Activated CD4-positive, alpha-beta T cell treated with anti-CD3 and anti-CD28 coated beads, Interleukin-2, amount 10 ng/mL, durations not matched to agents 7 days and 5 days (primary cell): ENCODE results near the gene MS4A6E. TPM values are rescaled to one million over a fixed set of nuclear protein-coding genes. Genes with fewer than 3 reads are reported as not detected.

Experiments used
- CTCF ChIA-PET: fragments of 350-600 bp; sonication (Branson Sonifier 250); formaldehyde crosslinking; loops from one replicate; lab custom pipeline; 2021; ENCODE audit warnings: antibody characterized with exemption; lab: Charles Lee
- POLR2A ChIA-PET: fragments of 350-600 bp; sonication (Branson Sonifier 250); formaldehyde crosslinking; loops from one replicate; lab custom pipeline; 2021; ENCODE audit warnings: antibody characterized with exemption; lab: Charles Lee
- DNase-seq: peaks from one replicate; pipeline ENCODE4 v3.0.0-alpha.2; 2020
- H3K27ac Mint-ChIP-seq: one replicate; pipeline ENCODE4 v1.8.0; 2021; ENCODE audit warnings: mild to moderate bottlenecking, moderate library complexity, mixed read lengths
- H3K27me3 Mint-ChIP-seq: one replicate; pipeline ENCODE4 v1.8.0; 2021; ENCODE audit warnings: mixed read lengths
- H3K36me3 Mint-ChIP-seq: one replicate; pipeline ENCODE4 v1.8.0; 2021; ENCODE audit warnings: low read depth, mixed read lengths
- H3K4me1 Mint-ChIP-seq: one replicate; pipeline ENCODE4 v1.8.0; 2021; ENCODE audit warnings: mixed read lengths
- H3K4me3 Mint-ChIP-seq: one replicate; pipeline ENCODE4 v1.8.0; 2021; ENCODE audit warnings: mild to moderate bottlenecking, moderate library complexity, mixed read lengths
- H3K9me3 Mint-ChIP-seq: one replicate; pipeline ENCODE4 v1.8.0; 2021; ENCODE audit warnings: mixed read lengths
- total RNA-seq, 2 experiments: library from RNA; stranded (reverse); gene quantifications; one replicate each; pipeline ENCODE4 v1.2.3, GENCODE V29; 2021

The MS4A6E gene
- total RNA-seq, 2 experiments from 2014 or later, result not detected

- peaks cover 10% of the 10 kb centered on the region for H3K4me1 Mint-ChIP-seq
- POLR2A ChIA-PET, result no interaction called here
- no peaks in the 10 kb centered on the region for H3K9me3 Mint-ChIP-seq
- no peak for DNase-seq
- H3K27ac Mint-ChIP-seq, result no peak overlapping the region
- no peak overlapping the region for H3K4me3 Mint-ChIP-seq
- CTCF ChIA-PET, result no interaction called here
- H3K36me3 Mint-ChIP-seq, result no peaks in the 10 kb centered on the region
- no peaks in the 10 kb centered on the region for H3K27me3 Mint-ChIP-seq
These were observed 16.6 kb upstream of the MS4A6E start for GRCh38 chr11:60310407-60310998.

- Mint-ChIP-seq H3K4me1 (no peaks in the 10 kb centered on the region), H3K27ac (no peak overlapping the region), H3K4me3 (no peak overlapping the region), H3K27me3 (no peaks in the 10 kb centered on the region), H3K9me3 (no peaks in the 10 kb centered on the region), H3K36me3 (no peaks in the 10 kb centered on the region)
- ChIA-PET CTCF (interaction anchor here (0.6 kb wide), 1 partner anchor 9 kb away, joined by 3 read pairs; no protein-coding TSS in a partner anchor), POLR2A (no interaction called here)
- DNase-seq, result no peak
These were observed 12.3 kb upstream of the MS4A6E start for GRCh38 chr11:60314635-60315321.

- Mint-ChIP-seq H3K9me3 (peaks cover 4% of the 10 kb centered on the region), H3K27me3 (peaks cover 5% of the 10 kb centered on the region), H3K27ac (no peak overlapping the region), H3K4me3 (no peak overlapping the region), H3K36me3 (no peaks in the 10 kb centered on the region), H3K4me1 (no peaks in the 10 kb centered on the region)
- DNase-seq, result no peak
- ChIA-PET CTCF (no interaction called here), POLR2A (no interaction called here)
These were observed 11.2 kb upstream of the MS4A6E start for GRCh38 chr11:60315871-60316270.

- no peaks in the 10 kb centered on the region for H3K4me1 Mint-ChIP-seq
- DNase-seq, result no peak
- POLR2A ChIA-PET, result no interaction called here
- no peak overlapping the region for H3K4me3 Mint-ChIP-seq
- H3K27ac Mint-ChIP-seq, result no peak overlapping the region
- no peaks in the 10 kb centered on the region for H3K36me3 Mint-ChIP-seq
- peaks cover 4% of the 10 kb centered on the region for H3K9me3 Mint-ChIP-seq
- peaks cover 5% of the 10 kb centered on the region for H3K27me3 Mint-ChIP-seq
- CTCF ChIA-PET, result no interaction called here
These were observed 10.7 kb upstream of the MS4A6E start for GRCh38 chr11:60316317-60316716.

- H3K27ac Mint-ChIP-seq, result no peak overlapping the region
- no peaks in the 10 kb centered on the region for H3K36me3 Mint-ChIP-seq
- no peaks in the 10 kb centered on the region for H3K4me1 Mint-ChIP-seq
- ChIA-PET POLR2A (no interaction called here), CTCF (no interaction called here)
- DNase-seq, result no peak
- peaks cover 7% of the 10 kb centered on the region for H3K9me3 Mint-ChIP-seq
- H3K27me3 Mint-ChIP-seq, result peaks cover 5% of the 10 kb centered on the region
- no peak overlapping the region for H3K4me3 Mint-ChIP-seq
These were observed 8.3 kb upstream of the MS4A6E start for GRCh38 chr11:60318726-60319125.

GRCh38 chr11:60321051-60321450, 6.0 kb upstream of the MS4A6E start:
- DNase-seq, result no peak
- CTCF ChIA-PET, result no interaction called here
- H3K36me3 Mint-ChIP-seq, result no peaks in the 10 kb centered on the region
- no peaks in the 10 kb centered on the region for H3K4me1 Mint-ChIP-seq
- H3K27me3 Mint-ChIP-seq, result peaks cover 7% of the 10 kb centered on the region
- POLR2A ChIA-PET, result no interaction called here
- H3K4me3 Mint-ChIP-seq, result no peak overlapping the region
- no peak overlapping the region for H3K27ac Mint-ChIP-seq
- peaks cover 7% of the 10 kb centered on the region for H3K9me3 Mint-ChIP-seq

GRCh38 chr11:60328460-60328859, 1.4 kb downstream of the MS4A6E start:
- POLR2A ChIA-PET, result no interaction called here
- Mint-ChIP-seq H3K36me3 (no peaks in the 10 kb centered on the region), H3K9me3 (peaks cover 2% of the 10 kb centered on the region), H3K4me3 (no peak overlapping the region), H3K4me1 (no peaks in the 10 kb centered on the region), H3K27me3 (peaks cover 4% of the 10 kb centered on the region), H3K27ac (no peak overlapping the region)
- CTCF ChIA-PET, result no interaction called here
- DNase-seq, result no peak

- Mint-ChIP-seq H3K27me3 (peaks cover 2% of the 10 kb centered on the region), H3K9me3 (peaks cover 2% of the 10 kb centered on the region), H3K27ac (no peak overlapping the region), H3K36me3 (no peaks in the 10 kb centered on the region), H3K4me1 (no peaks in the 10 kb centered on the region), H3K4me3 (no peak overlapping the region)
- ChIA-PET POLR2A (no interaction called here), CTCF (no interaction called here)
- DNase-seq, result no peak
These were observed 5.8 kb downstream of the MS4A6E start for GRCh38 chr11:60332846-60333245.

- H3K4me1 Mint-ChIP-seq, result no peaks in the 10 kb centered on the region
- peak; percentile 68 for DNase-seq
- ChIA-PET POLR2A (no interaction called here), CTCF (no interaction called here)
- no peaks in the 10 kb centered on the region for H3K36me3 Mint-ChIP-seq
- peaks cover 11% of the 10 kb centered on the region for H3K27me3 Mint-ChIP-seq
- H3K4me3 Mint-ChIP-seq, result no peak overlapping the region
- no peak overlapping the region for H3K27ac Mint-ChIP-seq
- no peaks in the 10 kb centered on the region for H3K9me3 Mint-ChIP-seq
These were observed 7.1 kb downstream of the MS4A6E start for GRCh38 chr11:60334005-60334620.

- CTCF ChIA-PET, result no interaction called here
- H3K27me3 Mint-ChIP-seq, result peaks cover 20% of the 10 kb centered on the region
- no peaks in the 10 kb centered on the region for H3K9me3 Mint-ChIP-seq
- no peak for DNase-seq
- no peak overlapping the region for H3K4me3 Mint-ChIP-seq
- H3K27ac Mint-ChIP-seq, result no peak overlapping the region
- no peaks in the 10 kb centered on the region for H3K4me1 Mint-ChIP-seq
- H3K36me3 Mint-ChIP-seq, result no peaks in the 10 kb centered on the region
- POLR2A ChIA-PET, result no interaction called here
These were observed 9.8 kb downstream of the MS4A6E start for GRCh38 chr11:60336767-60337391.

GRCh38 chr11:60338053-60338452, 11.0 kb downstream of the MS4A6E start:
- POLR2A ChIA-PET, result no interaction called here
- CTCF ChIA-PET, result no interaction called here
- no peaks in the 10 kb centered on the region for H3K9me3 Mint-ChIP-seq
- no peak overlapping the region for H3K4me3 Mint-ChIP-seq
- H3K36me3 Mint-ChIP-seq, result no peaks in the 10 kb centered on the region
- no peaks in the 10 kb centered on the region for H3K4me1 Mint-ChIP-seq
- H3K27ac Mint-ChIP-seq, result no peak overlapping the region
- H3K27me3 Mint-ChIP-seq, result peaks cover 20% of the 10 kb centered on the region
- no peak for DNase-seq

GRCh38 chr11:60339356-60339755, 12.3 kb downstream of the MS4A6E start:
- H3K4me1 Mint-ChIP-seq, result no peaks in the 10 kb centered on the region
- no peak overlapping the region for H3K4me3 Mint-ChIP-seq
- no peaks in the 10 kb centered on the region for H3K9me3 Mint-ChIP-seq
- H3K36me3 Mint-ChIP-seq, result no peaks in the 10 kb centered on the region
- POLR2A ChIA-PET, result no interaction called here
- CTCF ChIA-PET, result no interaction called here
- peaks cover 23% of the 10 kb centered on the region for H3K27me3 Mint-ChIP-seq
- no peak overlapping the region for H3K27ac Mint-ChIP-seq
- no peak for DNase-seq

- peak; percentile 12 for DNase-seq
- POLR2A ChIA-PET, result no interaction called here
- peaks cover 25% of the 10 kb centered on the region for H3K27me3 Mint-ChIP-seq
- H3K9me3 Mint-ChIP-seq, result no peaks in the 10 kb centered on the region
- CTCF ChIA-PET, result no interaction called here
- H3K27ac Mint-ChIP-seq, result no peak overlapping the region
- no peaks in the 10 kb centered on the region for H3K36me3 Mint-ChIP-seq
- H3K4me3 Mint-ChIP-seq, result no peak overlapping the region
- no peaks in the 10 kb centered on the region for H3K4me1 Mint-ChIP-seq
These were observed 16.1 kb downstream of the MS4A6E start for GRCh38 chr11:60343094-60343704.
